Nucleus accumbens (tissue), 56 donors: Measurements from ENCODE around the gene P2RX6.
"Not testable (repeated sequence)": the region's sequence is repeated elsewhere in the genome, so short reads cannot be mapped to it uniquely, and the experiment has no call there.

Experiments
- DNase-seq, 56 donors: peaks; one replicate each; lab custom pipeline; 2025; lab: John Stamatoyannopoulos, UW

Gene P2RX6

GRCh38 chr22:21048965-21049364, 34.0 kb downstream of the P2RX6 start:
- DNase-seq: not testable (repeated sequence)

GRCh38 chr22:21051145-21051830, 36.3 kb downstream of the P2RX6 start:
- no peak for DNase-seq

- DNase-seq: no peak
Observed at GRCh38 chr22:21051831-21052400, 37.0 kb downstream of the P2RX6 start.

GRCh38 chr22:21052715-21053459, 37.9 kb downstream of the P2RX6 start:
- no peak for DNase-seq

- DNase-seq: no peak
Observed at GRCh38 chr22:21054046-21054713, 39.2 kb downstream of the P2RX6 start.

GRCh38 chr22:21054714-21055563, 40.0 kb downstream of the P2RX6 start:
- DNase-seq: no peak

- DNase-seq: no peak
Observed at GRCh38 chr22:21055564-21055834, 40.5 kb downstream of the P2RX6 start.

GRCh38 chr22:21055880-21056319, 40.9 kb downstream of the P2RX6 start:
- DNase-seq: no peak

- DNase-seq: not testable (repeated sequence)
Observed at GRCh38 chr22:21060363-21060762, 45.4 kb downstream of the P2RX6 start.

- not testable (repeated sequence) for DNase-seq
Observed at GRCh38 chr22:21061660-21062321, 46.8 kb downstream of the P2RX6 start.

GRCh38 chr22:21064425-21064824, 49.5 kb downstream of the P2RX6 start:
- DNase-seq: not testable (repeated sequence)

GRCh38 chr22:21064917-21065864, 50.2 kb downstream of the P2RX6 start:
- DNase-seq: no peak

- no peak for DNase-seq
Observed at GRCh38 chr22:21067075-21067900, 52.3 kb downstream of the P2RX6 start.

- DNase-seq: no peak
Observed at GRCh38 chr22:21067901-21068680, 53.1 kb downstream of the P2RX6 start.

GRCh38 chr22:21068681-21069276, 53.8 kb downstream of the P2RX6 start:
- DNase-seq: no peak

- DNase-seq: no peak
Observed at GRCh38 chr22:21069375-21069774, 54.4 kb downstream of the P2RX6 start.
